T-helper 2 cell (primary cell): ENCODE results near the gene PDE4DIP.
"Not testable (repeated sequence)": the region's sequence is repeated elsewhere in the genome, so short reads cannot be mapped to it uniquely, and the experiment has no call there.

ENCODE experiments used
- DNase-seq, 5 experiments: peaks; one replicate each; pipeline versions ENCODE4 v3.0.0 to v3.0.0-alpha.2; 2012 to 2022
- total RNA-seq, 2 donors: gene quantifications; one replicate each; lab custom pipeline; 2026; lab: John Stamatoyannopoulos, UW

PDE4DIP gene
- 30.2 to 45.7 reads per million in 2 donors for total RNA-seq

DNA sequence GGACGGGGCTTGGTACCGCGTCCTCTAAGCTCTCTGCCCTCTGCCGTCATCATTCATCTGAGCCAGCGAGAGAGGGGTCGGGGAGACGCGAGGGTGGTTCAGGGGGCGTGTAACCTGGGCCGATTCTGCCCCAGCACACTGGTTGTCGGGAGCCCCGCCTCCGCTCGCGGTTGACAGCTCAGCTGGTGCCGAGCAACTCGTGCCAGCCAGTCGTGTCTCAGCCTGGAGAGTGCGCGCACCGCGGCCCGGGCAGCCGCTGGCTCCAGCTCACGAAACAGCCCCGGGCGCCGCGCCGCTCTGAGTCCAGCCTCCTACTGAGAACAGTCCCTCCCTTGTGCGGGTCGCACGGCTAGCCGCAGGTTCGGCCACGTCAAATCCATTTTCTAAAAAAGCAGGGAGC, at the start of gene PDE4DIP:
PDE4DIP (plus strand) TSS at position 209 of the 400 bp plus-strand sequence. CDS start 347 bp downstream, outside the sequence.
- peak in 3 of 5 experiments; percentile 6 to 9 (median 8) for DNase-seq

DNA sequence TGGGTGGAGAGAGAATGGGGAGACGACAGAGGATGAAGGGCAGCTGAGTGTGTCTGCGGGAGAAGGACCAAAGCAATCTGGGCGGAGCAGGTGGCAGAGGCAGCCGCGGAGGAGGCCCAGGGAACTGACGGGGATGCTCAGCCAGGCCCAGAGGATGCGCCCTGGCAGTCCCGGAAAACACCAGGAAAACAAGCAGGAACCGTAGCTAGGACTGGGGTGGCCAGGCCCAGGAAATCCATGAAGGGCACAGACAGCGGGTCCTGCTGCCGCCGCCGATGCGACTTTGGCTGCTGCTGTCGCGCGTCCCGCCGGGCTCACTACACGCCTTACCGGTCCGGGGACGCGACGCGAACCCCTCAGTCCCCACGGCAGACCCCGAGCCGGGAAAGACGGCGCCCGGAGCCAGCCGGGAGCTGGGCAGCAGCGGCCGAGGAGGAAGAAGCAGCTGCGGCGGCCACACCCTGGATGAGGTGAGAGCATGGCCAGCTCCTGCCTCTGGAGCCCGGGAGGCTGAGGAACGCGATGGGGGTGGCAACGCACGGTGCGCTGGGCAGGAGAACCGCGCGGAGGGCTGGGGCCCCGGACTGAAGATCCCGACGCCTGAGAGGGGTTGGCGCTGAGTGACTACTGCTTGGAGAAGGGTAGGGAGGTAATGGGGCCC, 35.8 kb upstream of the PDE4DIP start:
- DNase-seq: not testable (repeated sequence)

DNA sequence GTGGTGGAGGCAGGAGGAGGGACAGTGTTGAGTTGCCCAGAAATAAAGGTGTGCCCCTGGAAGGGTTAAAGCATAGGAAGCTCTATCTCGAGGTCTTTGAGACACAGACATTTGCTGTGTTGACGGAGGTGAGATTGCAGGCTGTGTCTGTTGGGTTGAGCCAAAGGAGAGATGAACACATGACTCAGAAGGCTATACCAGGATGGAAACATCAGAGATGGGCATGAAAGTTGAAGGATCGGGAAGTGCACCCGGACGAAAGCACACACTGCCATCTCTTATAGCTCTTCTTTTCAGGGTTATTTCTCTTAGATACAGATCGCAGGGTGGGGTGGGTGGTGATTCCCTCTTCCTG, 35.3 kb upstream of the PDE4DIP start:
- DNase-seq: not testable (repeated sequence)

DNA sequence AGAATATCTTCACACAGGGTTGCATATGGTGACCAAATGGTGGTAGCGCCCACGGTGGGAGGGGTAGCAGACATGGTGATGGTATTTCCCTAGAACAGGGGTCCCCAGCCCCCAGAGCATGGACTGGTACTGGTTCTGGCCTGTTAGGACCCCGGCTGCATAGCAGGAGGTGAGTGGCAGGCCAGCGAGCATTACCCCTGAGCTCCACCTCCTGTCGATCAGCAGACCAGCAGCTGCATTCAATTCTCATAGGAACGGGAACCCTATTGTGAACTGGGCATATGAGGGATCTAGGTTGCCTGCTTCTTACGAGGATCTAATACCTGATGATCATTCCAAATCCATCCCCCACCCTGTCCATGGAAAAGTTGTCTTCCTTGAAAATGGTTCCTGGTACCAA, 22.0 kb upstream of the PDE4DIP start:
- not testable (repeated sequence) for DNase-seq

DNA sequence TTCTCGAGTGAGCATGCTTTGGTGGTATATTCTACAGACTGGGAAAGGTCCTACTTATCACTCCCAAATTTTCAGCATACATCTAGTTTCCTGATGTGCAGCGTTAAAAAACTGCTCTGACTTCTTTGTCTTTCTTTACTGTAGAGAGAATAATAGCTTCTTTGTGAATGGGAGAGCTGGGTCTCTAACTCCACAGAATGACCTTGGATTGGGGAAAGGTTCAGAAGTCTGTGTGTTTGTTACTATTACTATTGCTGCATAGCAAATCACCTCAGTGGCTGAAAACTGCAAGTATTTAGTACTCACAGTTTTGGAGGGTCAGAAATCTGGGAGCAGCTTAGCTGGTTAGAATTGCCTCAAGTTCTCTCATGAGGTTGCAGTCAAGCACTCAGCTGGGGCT, 20.4 kb upstream of the PDE4DIP start:
- not testable (repeated sequence) for DNase-seq

DNA sequence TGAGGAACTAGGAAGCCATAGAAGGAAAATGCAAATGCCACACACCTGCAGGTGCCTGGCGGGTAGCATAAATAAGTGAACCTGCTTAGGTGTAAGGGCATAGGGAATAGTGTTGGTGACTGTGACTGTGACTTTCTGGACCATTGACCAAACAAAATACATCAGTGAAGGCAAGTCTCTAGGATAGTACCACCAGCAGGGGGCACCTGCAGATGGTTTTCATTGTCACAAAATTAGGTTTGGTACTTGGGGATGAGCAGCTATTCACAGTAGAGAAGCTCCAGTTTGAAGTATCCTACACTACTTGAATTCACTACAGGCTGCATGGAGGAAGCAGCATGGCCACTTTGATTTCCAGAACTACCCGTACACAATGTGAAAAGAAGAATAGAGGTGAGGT, 19.2 kb upstream of the PDE4DIP start:
- not testable (repeated sequence) for DNase-seq

DNA sequence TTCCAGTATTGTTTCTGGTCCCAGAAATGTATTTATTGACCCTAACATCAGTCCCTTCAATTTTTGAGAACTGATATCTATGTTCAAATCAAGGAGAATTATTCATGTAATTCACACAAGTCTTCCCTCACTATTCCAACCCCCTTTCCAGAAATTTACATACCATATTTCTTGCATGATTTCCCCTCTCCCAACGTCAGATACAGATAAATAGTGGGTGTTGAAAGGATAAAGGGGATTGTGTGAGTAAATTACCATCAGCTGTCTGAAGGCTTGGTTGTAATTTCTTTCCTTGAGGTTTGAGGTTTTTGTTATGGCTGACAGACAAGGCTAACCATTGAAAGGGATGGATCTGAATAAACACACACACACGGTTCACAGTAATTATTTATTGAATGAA, 15.7 kb upstream of the PDE4DIP start:
- DNase-seq: not testable (repeated sequence)

DNA sequence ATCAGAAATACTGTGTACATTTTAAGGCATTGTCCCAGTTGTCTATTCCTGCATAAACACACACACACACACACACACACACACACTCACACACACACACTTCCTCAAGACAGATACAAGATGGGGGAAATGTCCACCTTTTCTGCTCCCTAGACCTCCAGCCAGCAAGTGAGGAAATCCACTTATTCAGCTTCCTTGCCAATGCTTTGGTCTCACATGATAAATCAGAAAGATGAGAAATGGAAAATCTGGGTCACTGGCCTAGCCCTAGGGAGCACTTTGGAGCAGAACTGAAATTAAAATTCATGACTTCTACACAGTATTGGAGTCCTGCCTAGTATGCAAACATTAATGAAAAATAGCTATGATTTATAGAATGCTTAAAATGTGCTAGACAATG, 15.3 kb upstream of the PDE4DIP start:
- not testable (repeated sequence) for DNase-seq

DNA sequence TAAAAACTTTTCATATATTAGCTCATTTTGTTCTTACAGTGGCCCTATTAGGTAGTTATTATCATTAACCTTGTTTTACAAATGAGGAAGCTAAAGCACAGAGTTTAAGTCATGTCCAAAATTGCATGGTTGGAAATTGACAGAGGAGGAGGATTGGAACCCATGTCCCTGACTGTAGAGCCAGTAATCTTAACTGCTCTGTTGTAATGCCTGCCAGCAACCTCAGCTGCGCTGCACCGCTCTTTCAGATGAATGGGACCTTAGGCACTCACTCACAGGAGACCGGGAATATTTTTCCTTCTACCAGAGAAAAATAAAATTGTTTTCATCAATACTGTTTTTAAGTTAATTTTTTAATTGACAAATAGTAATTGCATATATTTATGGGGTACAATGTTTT, 14.9 kb upstream of the PDE4DIP start:
- DNase-seq: not testable (repeated sequence)

DNA sequence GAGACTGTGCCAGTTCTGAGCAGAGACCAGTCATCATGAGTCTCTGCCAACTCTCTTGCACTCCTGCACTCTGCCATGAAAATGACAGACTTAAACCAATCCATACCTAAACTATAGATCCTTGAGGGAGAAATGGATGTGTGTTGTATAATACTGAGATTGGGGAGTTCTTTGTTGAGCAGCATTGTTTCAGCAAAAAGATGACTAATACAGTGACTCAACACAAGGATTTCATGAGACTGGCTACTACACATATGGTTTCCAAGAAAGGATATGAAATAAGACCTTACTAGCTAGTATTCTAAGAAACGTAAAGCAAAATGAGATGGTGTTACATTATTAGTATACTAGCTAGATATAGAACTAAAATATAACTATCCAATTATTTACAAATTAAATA, 3.0 kb upstream of the PDE4DIP start:
- DNase-seq: not testable (repeated sequence)

DNA sequence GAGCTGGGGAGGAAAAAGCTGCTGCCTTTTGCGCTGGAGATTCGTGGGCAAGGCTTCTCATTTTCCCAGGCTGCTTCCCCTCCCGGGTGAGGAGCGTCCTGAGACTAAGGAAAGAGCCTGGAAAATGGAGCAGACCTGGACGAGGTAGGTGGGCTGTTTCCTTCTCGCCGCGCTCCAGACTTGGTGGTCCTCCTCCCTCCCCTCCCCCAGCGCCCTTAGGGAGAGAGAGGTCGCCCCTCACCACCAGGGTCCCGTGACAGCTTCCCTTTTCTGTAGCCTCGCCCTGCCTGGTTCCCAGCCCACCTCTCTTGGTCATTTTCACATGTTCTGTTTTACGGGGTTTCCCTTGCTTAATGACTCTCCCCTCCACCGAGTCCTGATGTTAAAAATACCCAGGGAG, 423 bp downstream of the PDE4DIP start:
- DNase-seq: not testable (repeated sequence)

DNA sequence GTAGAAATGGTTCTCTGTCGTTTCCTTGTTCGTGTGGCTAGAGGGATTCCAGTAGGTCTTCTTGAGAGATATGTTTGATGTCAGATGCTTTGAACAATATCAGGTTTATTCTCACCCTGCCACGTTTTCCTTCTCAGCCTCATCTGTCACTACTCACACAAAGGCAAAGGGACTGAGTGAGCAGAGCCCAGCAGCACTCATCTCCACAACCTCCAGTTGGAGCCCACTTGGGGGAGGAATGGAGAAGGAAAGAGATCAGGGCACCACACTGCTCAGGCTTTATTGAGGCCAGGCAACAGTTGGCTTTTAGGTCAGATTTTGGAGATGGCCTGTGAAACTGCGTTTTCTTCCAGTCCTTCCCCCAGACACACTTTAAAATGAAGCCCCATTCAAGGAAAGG, 840 bp downstream of the PDE4DIP start:
- not testable (repeated sequence) for DNase-seq

DNA sequence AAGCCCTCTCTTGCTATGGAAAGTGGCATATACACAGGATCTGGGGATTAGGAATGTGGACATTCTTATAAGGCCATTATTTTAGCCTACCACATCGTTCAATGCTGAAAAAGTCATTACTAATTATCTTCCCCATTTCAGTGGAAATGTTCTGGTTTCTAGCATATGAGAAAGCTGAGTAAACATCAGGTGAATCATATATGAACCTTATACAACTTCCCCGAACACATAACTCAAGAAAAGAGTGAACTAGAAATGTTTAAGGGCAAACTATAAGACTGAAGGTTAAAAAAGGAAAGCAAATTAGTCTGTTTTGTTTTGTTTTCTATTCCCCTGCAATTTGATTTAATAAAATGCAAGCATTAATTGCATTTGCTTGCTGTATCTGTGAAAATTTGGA, 6.1 kb downstream of the PDE4DIP start:
- not testable (repeated sequence) for DNase-seq

DNA sequence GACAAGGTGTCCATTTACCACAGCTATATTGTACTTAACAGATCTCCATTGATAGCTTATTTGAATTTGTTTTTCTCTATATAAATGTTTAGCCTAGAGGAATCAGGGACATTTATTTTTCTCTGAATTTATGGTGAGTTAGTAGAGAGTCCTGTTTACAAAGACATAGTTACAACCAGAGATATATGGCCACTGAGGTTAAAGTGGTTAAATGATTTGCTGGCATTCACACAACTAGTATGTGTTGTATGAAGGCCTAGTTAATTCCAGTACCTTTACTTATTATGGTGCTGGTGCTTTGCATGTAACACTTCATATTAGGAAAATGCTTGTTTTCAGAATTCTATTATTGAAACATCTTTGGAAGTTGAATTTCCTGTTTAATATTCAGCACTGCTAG, 6.6 kb downstream of the PDE4DIP start:
- DNase-seq: not testable (repeated sequence)

DNA sequence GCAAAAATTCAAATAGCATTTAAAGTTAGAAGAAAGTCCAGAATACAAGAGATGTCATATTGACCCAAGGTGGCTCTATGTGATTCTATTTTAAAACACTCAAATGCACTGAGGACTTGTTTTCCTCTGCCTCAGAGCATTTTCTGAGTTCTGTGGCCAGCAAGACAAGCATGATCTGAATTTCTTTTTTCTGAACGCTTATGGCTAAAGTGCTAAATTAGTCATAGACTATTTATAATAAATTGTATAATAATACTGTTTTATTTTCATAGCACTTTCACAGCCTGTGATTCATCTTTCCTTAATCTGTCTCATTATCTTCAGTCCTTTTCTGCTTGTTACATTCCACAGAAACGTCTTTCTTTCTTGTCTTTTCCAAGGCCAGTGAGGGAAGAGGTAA, 7.5 kb downstream of the PDE4DIP start:
- not testable (repeated sequence) for DNase-seq

DNA sequence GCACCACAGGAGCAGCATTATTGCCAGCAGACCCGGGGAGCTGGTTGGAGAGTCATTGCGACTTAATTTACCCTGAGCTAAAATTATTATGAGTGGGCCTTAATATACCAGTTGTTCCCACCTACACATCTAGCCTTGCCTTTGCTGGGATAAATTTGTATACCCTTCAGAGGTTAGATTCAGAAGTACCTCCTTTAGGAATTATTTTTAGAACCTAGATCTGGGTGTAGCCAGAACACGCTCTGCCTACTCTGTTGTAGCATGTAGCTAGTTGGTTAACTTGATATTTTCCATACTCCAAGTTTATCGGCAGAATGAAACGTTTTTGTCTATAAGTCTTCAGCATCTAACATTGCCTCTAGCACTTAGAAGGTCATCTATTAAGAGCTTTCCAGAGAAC, 9.1 kb downstream of the PDE4DIP start:
- DNase-seq: not testable (repeated sequence)

DNA sequence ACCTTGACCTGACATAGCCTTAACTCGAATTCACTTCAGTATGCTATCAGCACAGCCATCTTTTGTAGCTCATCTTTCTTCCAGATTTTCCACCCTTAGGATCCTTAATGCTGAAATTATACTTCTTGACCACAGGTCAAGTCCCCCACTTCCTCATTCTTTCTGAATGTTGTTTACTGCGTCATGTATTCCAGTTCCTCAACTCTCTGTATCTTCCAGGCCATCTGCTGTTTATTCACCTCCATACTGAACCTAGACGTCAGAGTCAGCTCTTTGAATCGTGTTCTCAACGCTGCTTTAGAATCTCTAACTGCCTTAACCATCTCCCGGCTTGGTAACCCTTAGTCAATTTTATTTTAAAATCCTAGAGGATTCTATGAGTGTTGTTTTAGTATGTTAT, 9.8 kb downstream of the PDE4DIP start:
- DNase-seq: not testable (repeated sequence)

DNA sequence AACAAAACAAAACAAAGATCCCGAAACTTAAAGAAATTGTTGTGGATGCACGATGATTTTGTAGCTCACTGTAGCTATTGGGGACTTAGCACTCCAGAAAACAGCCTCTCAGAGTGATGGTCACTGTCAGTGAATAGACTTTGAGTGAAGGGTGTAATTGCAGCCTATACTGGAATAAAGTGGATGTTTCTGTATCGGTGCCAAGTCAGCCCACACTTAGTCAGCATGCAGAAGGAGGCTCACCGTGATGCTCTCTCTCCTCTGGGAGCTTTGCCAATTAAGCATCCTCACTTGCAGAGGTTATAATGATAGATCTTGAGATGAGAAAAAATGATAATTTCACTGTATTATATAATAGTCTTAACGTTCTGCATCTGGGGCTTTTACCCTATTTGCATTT, 11.1 kb downstream of the PDE4DIP start:
- DNase-seq: not testable (repeated sequence)

DNA sequence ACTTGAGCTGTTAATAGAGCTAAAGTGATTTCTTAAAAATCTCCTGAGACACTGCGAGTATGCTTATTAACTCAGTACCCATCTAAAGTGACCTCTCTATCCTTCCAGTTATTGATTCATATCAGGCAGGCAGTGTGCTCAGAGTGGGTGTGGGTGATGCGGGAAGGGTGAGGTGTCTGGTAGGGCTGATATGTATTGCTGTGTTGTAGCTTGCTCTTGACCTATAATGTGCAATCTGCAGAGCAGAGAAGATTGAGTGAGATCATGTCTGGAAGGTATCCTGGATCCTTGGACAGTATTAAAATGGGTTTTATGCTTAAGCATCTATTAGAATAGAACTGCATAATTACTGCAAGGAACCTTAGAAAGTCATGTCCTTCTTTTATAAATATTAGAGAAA, 15.8 kb downstream of the PDE4DIP start:
- not testable (repeated sequence) for DNase-seq

DNA sequence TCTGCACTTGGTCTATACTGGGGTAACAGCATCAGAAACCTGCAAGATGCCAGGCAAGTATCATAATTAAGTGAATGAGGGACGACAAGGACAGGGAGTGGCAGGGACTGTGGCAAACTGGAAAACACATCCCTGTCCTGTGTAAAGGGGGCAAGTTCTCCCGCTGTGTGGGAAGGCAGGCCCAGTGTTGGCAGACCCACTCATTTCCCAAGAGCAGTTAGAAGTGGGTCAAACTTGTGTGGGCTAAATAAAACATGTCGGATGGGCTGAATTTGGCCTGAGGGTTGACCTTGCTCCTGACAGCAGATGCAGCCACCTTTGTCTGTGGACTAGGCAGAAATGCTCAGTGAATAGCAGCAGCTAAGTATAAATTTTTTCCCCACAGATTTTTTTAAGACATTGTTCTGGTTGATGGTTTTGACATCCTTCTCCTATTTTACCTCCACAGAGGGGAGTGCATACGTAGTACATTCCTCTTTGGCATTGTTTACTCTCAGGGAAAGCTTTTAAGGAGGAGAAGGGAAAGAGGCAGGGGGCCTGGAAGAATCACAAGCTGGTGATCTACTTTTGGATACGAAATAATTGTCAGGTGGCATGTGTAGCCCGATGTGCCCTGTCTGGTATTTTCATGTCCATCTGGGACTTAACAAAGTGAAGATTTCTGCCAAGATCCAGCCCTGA, 16.5 kb downstream of the PDE4DIP start:
- not testable (repeated sequence) for DNase-seq

DNA sequence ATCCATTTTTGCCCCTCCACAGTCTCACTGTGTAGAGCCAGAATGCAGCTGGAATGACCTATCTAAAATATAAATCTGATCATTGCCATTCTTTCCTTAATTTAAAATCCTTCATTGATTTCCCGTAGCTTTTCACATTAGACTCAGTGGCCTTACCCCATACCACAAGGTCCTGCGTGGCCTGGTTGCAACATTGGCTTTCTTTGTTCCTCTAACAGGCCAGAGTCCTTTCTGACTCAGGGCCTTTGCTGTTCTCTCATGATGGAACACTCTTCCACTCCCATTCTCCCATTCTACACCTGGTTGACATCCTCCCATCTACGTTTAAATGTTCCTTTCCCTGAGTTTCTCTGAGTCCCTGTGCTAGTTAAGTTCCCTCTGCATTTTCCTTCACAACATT, 18.4 kb downstream of the PDE4DIP start:
- DNase-seq: not testable (repeated sequence)

DNA sequence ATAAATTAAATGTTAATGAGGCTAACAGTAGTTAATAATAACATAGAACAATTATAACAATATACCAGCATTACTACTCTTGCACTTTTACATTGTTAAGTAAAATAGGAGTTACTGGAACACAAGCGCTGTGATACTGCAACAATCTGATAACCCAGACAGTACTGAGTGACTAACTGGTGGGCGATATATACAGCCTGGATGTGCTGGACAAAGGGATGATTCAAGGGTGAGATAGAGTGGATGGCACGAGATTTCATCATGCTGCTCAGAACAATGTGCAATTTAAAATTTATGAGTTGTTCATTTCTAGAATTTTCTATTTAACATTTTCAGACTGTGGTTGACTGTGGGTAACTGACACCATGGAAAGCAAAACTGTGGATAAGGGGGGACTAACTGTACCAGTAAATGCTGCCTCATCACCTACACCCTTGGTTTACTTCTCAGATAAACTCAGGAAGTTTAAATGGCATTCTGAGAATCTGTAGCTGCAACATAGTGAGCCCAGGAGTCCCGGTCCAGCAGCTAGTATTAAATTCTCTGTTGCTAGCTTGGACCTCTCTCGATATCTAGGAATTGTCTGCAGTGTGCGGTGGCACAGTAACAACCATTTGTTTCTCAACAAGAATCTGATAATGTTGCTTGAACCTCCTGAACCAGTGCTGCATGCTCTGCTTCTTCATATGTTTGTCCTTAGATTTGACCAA, 24.9 kb downstream of the PDE4DIP start:
- DNase-seq: not testable (repeated sequence)

DNA sequence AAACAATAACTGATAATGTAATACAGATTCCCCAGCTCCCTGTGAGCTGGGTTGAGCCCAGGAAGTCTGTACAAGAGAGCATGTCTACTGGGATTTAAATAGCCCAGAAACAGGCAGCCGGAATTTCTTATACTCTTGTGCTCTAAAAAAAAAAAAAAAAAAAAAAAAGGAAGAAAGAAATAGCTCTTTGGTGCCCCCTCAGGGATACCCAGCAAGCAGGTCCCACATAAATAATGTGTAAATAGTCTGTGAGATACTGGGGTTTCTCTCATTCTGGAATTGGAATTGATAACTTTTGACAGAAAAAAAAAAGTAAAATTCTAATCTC, 25.4 kb downstream of the PDE4DIP start:
- not testable (repeated sequence) for DNase-seq
